Smooth muscle cell (in vitro differentiated cells): Measurements from ENCODE around the gene SLX4IP. TPM values are rescaled to one million over a fixed set of nuclear protein-coding genes. Genes with fewer than 3 reads are reported as not detected.

Source experiments
- DNase-seq: peaks from one replicate; lab custom pipeline; 2025; ENCODE audit not compliant: unreplicated experiment; lab: John Stamatoyannopoulos, UW
- H2AFZ ChIP-seq: fragments of 200-600 bp; sonication (generic); 2 replicates; pipeline ENCODE4 v1.6.0; 2016; ENCODE audit warnings: antibody characterized with exemption, low read depth, mild to moderate bottlenecking
- H3F3A ChIP-seq: fragments of 200-600 bp; sonication (generic); 2 replicates; pipeline ENCODE4 v1.6.0; 2017; ENCODE audit warnings: antibody characterized with exemption, low read depth
- H3K27ac ChIP-seq: fragments of 200-600 bp; sonication (generic); 2 replicates; pipeline ENCODE4 v1.5.1; 2016; ENCODE audit warnings: low read depth, mild to moderate bottlenecking
- H3K27me3 ChIP-seq: fragments of 200-600 bp; sonication (generic); 2 replicates; pipeline ENCODE4 v1.6.1; 2016; ENCODE audit warnings: low read depth, mild to moderate bottlenecking
- H3K36me3 ChIP-seq: fragments of 200-600 bp; sonication (generic); 2 replicates; pipeline ENCODE4 v1.5.1; 2016; ENCODE audit warnings: low read depth
- H3K4me1 ChIP-seq: fragments of 200-600 bp; sonication (generic); 2 replicates; pipeline ENCODE4 v1.5.1; 2016; ENCODE audit warnings: low read depth
- H3K4me2 ChIP-seq: fragments of 200-600 bp; sonication (generic); 2 replicates; pipeline ENCODE4 v1.6.0; 2016; ENCODE audit warnings: mild to moderate bottlenecking
- H3K4me3 ChIP-seq: fragments of 200-600 bp; sonication (generic); 2 replicates; pipeline ENCODE4 v1.5.1; 2016; ENCODE audit warnings: mild to moderate bottlenecking
- H3K79me2 ChIP-seq: fragments of 200-600 bp; sonication (generic); 2 replicates; pipeline ENCODE4 v1.6.0; 2016; ENCODE audit warnings: low read depth, mild to moderate bottlenecking
- H3K9ac ChIP-seq: fragments of 200-600 bp; sonication (generic); 2 replicates; pipeline ENCODE4 v1.6.0; 2016; ENCODE audit warnings: low read depth
- H3K9me3 ChIP-seq: fragments of 200-600 bp; sonication (generic); replicated peaks from 2 replicates; pipeline ENCODE4 v1.5.1; 2016; ENCODE audit warnings: low read depth
- H4K20me1 ChIP-seq: fragments of 200-600 bp; sonication (generic); 2 replicates; pipeline ENCODE4 v1.6.0; 2016; ENCODE audit warnings: low read depth
- CTCF ChIP-seq: fragments of 200-600 bp; sonication (generic); IDR thresholded peaks from 2 replicates; pipeline ENCODE4 v1.5.1; 2017; ENCODE audit warnings: borderline replicate concordance, mild to moderate bottlenecking, antibody characterized with exemption; ENCODE audit not compliant: insufficient read depth, poor library complexity, severe bottlenecking
- WGBS: methylation state at CpG from one replicate; pipeline ENCODE4 v1.1.7; 2016; ENCODE audit warnings: low lambda C conversion rate; 5-methylcytosine and 5-hydroxymethylcytosine counted together
- polyA plus RNA-seq: library from polyadenylated mRNA; unstranded; fragments of >200 nt; fragmentation: Nextera tagmentation; extraction: Ambion mirVana; gene quantifications from 2 replicates; pipeline ENCODE4 v1.2.1, GENCODE V29; 2016
- total RNA-seq: library from RNA; depleted of rRNA; stranded (reverse); fragments of >200 nt; gene quantifications from 2 replicates; pipeline ENCODE4 v1.2.3, GENCODE V29; 2014

The SLX4IP gene
- total and polyA plus RNA-seq, 2 experiments from 2014 or later, result 1.2 to 6.2 TPM

DNA sequence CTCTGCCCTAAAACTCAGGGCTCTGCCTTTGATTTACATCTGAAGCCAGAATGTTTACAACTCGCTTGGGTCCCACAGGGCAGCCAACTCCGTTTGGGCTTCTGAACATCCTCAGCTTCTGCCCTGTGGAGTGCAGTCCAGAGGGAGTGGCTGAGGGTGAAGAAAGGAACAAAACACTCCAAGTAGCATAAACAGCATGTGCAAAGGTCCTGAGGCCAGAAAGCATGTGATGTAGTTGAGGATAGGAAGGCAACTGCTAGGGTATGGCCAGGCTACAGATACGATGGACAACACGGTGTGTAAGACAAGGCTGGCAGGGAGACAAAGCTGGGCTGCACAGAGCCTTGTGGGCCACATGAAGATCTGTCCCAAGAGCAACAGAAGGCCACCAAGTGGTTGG, 226.2 kb downstream of the SLX4IP start:
- Histone ChIP-seq H3K4me3 (no peak overlapping the region), H3K36me3 (no peaks in the 10 kb centered on the region), H3K79me2 (peaks cover 77% of the 10 kb centered on the region), H3K9ac (no peak overlapping the region), H4K20me1 (peaks cover 94% of the 10 kb centered on the region), H3K27ac (peak overlapping the region; percentile 57), H3F3A (peaks cover 5% of the 10 kb centered on the region), H3K9me3 (no peaks in the 10 kb centered on the region), H2AFZ (no peak overlapping the region), H3K4me2 (peak overlapping the region; percentile 9), H3K27me3 (no peaks in the 10 kb centered on the region), H3K4me1 (peaks cover 52% of the 10 kb centered on the region)
- 90% methylated on average over 4 of the region's 4 CpGs for whole genome bisulfite sequencing
- DNase-seq, result no peak
- TF ChIP-seq CTCF, result no peak

DNA sequence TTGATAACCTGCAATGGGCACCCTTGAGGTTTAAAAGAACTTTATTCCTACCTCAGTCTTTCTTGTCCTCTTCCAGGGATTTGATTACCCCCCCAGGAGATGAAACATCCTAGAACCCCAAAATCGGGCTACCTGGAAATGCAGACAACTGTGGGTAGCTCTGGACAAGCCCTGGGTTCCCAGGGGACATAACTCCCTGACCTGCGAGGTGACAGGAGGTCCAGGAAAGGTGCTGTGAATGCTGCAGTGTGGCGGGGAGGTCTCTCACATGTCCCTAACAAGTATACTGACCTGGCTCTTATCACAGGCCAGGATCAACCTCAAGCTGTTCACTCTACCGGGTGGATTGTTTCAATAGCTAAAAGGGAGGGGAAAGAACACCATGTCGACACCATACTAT, 227.0 kb downstream of the SLX4IP start:
- TF ChIP-seq CTCF, result no peak
- no peak overlapping the region for H3K4me3 ChIP-seq
- peaks cover 52% of the 10 kb centered on the region for H3K4me1 ChIP-seq
- no peak overlapping the region for H3K27ac ChIP-seq
- H2AFZ ChIP-seq, result no peak overlapping the region
- WGBS, result 88% methylated on average over 5 of the region's 5 CpGs
- no peak for DNase-seq
- H3K4me2 ChIP-seq, result no peak overlapping the region
- H3K27me3 ChIP-seq, result no peaks in the 10 kb centered on the region
- H3K36me3 ChIP-seq, result no peaks in the 10 kb centered on the region
- no peaks in the 10 kb centered on the region for H3F3A ChIP-seq
- no peak overlapping the region for H3K9ac ChIP-seq
- H4K20me1 ChIP-seq, result peaks cover 94% of the 10 kb centered on the region
- no peaks in the 10 kb centered on the region for H3K9me3 ChIP-seq
- peaks cover 82% of the 10 kb centered on the region for H3K79me2 ChIP-seq

- 91% methylated on average over 10 of the region's 10 CpGs for WGBS
- H3K79me2 ChIP-seq, result peaks cover 82% of the 10 kb centered on the region
- H3K4me3 ChIP-seq, result no peak overlapping the region
- H3K27ac ChIP-seq, result peak overlapping the region; percentile 38
- no peaks in the 10 kb centered on the region for H3K27me3 ChIP-seq
- no peak for TF ChIP-seq CTCF
- H3F3A ChIP-seq, result no peaks in the 10 kb centered on the region
- H3K9me3 ChIP-seq, result no peaks in the 10 kb centered on the region
- no peak for DNase-seq
- peaks cover 52% of the 10 kb centered on the region for H3K4me1 ChIP-seq
- no peak overlapping the region for H2AFZ ChIP-seq
- no peak overlapping the region for H3K9ac ChIP-seq
- H3K4me2 ChIP-seq, result no peak overlapping the region
- peaks cover 94% of the 10 kb centered on the region for H4K20me1 ChIP-seq
- H3K36me3 ChIP-seq, result no peaks in the 10 kb centered on the region
Observed at GRCh38 chr20:10662661-10663458, 227.8 kb downstream of the SLX4IP start.

GRCh38 chr20:10663756-10664155, 228.7 kb downstream of the SLX4IP start:
- Histone ChIP-seq H4K20me1 (peaks cover 98% of the 10 kb centered on the region), H3K79me2 (peaks cover 84% of the 10 kb centered on the region)

More at GRCh38 chr20:10663756-10664155, 228.7 kb downstream of the SLX4IP start:
- WGBS, result 66% methylated on average over 8 of the region's 8 CpGs
- Histone ChIP-seq H3K9me3 (no peaks in the 10 kb centered on the region), H3F3A (no peaks in the 10 kb centered on the region), H3K27ac (peak overlapping the region; percentile 38), H2AFZ (no peak overlapping the region), H3K4me2 (peak overlapping the region; percentile 32), H3K9ac (no peak overlapping the region), H3K4me3 (no peak overlapping the region), H3K4me1 (peaks cover 60% of the 10 kb centered on the region), H3K36me3 (no peaks in the 10 kb centered on the region), H3K27me3 (no peaks in the 10 kb centered on the region)
- no peak for TF ChIP-seq CTCF
- no peak for DNase-seq
